Adrenal gland (tissue), 5 donors: Measurements from ENCODE around the gene NOP9.

Source experiments
- POLR2A ChIP-seq, 2 donors: fragments of 450-650 bp; IDR thresholded peaks; one replicate each; pipeline ENCODE4 v1.6.1; 2017; ENCODE audit warnings: antibody characterized with exemption in 2 of 2, mild to moderate bottlenecking in 2 of 2, moderate library complexity in 1 of 2
- TF ChIP-seq, protein P1 (sequence below), 6 experiments: fragments of 450-650 bp in 4 of 6; fragments of 200-600 bp in 2 of 6; sonication (generic) in 1 of 6; IDR thresholded peaks; 1 replicate in 5 of 6; 2 replicates in 1 of 6; pipeline versions ENCODE4 v1.5.1 to v1.8.0; 2016 to 2021; ENCODE audit warnings: antibody characterized with exemption in 6 of 6, mild to moderate bottlenecking in 2 of 6, moderate library complexity in 1 of 6
- donor health status: DM: no; HTN: no; CAD: no.

DNA sequence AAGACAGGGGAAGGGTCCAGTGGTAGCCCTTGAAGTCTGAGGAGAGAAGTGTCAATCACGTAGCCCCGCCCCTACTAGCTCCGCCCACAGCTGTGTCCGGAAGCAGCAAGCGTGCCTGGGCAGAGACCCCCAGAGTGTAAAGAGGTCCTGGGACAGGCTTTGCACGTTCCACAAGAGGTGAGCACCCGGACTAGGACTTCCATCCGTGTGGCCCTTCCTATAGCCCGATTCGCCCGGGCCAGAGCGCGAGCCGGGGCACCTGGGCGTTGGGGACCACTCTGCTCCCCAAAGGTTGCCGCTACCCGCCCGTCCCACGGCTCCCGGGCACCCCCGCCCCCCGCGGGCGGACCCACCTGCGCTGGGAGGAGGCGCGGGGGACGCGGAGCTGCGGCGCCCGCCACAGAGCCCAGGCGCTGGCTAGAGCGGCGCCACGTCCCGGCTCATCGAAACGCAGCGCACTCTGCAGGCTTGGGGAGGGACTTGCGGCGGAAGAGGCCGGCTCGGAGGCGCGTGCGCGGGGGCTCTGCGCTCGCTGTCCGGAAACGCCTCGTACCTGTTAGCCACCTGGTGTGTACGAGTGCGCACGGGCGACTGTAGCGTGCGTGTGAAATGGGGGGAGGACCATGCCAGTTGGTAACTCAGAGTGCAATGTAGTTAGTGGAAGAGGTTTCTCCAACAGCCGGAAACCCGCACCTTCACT is 28.4 kb upstream of the NOP9 start, which contains the start of gene RABGGTA:
- TF ChIP-seq, protein P1, sequence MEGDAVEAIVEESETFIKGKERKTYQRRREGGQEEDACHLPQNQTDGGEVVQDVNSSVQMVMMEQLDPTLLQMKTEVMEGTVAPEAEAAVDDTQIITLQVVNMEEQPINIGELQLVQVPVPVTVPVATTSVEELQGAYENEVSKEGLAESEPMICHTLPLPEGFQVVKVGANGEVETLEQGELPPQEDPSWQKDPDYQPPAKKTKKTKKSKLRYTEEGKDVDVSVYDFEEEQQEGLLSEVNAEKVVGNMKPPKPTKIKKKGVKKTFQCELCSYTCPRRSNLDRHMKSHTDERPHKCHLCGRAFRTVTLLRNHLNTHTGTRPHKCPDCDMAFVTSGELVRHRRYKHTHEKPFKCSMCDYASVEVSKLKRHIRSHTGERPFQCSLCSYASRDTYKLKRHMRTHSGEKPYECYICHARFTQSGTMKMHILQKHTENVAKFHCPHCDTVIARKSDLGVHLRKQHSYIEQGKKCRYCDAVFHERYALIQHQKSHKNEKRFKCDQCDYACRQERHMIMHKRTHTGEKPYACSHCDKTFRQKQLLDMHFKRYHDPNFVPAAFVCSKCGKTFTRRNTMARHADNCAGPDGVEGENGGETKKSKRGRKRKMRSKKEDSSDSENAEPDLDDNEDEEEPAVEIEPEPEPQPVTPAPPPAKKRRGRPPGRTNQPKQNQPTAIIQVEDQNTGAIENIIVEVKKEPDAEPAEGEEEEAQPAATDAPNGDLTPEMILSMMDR (IDR thresholded peaks at IDR 0.05), result peak; percentile 36 to 79 (median 56)
- peak; percentile 46 to 78 for TF ChIP-seq POLR2A (IDR thresholded peaks at IDR 0.05)
